ENCODE results near the gene PCDHA5. TPM values are rescaled to one million over a fixed set of nuclear protein-coding genes. Genes with fewer than 3 reads are reported as not detected.
A peak's percentile ranks its signal among the peaks of the same experiment; 100 is the strongest.

The PCDHA5 gene
- total and polyA plus RNA-seq, 2 of the 13 experiments (the other 11 are each of a cell fraction or from before 2014, with no cell fraction given) = not detected

DNA sequence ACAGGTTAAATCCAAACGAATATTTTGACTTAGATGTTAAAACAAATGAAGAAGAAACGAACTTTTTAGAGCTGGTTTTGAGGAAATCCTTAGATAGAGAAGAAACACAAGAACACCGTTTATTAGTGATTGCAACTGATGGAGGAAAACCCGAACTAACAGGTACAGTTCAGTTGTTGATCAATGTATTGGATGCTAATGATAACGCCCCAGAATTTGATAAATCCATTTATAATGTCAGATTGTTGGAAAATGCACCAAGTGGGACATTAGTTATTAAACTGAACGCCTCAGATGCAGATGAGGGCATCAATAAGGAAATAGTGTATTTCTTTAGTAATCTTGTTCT lies 842 bp downstream of the PCDHA5 start:
- peak; percentile 30 for FAIRE-seq
- H3K27ac ChIP-seq (ENCODE audit: extremely low read length, insufficient read depth, low read length) = no peak overlapping the region
- CTCF ChIA-PET (ENCODE audit: low intra/inter-chr PET ratio, low total read pairs) = no interaction called here
- no peak for TF ChIP-seq ZFX (CRISPR knock-in tag; IDR thresholded peaks at IDR 0.05; ENCODE audit: low read depth)
- no peak for TF ChIP-seq ZNF468 (CRISPR knock-in tag; IDR thresholded peaks at IDR 0.05)
- TF ChIP-seq RFX1 (IDR thresholded peaks at IDR 0.05) = no peak
- TF ChIP-seq NBN (conservative IDR thresholded peaks at IDR 0.05) = no peak
- no peak for TF ChIP-seq IKZF1 (IDR thresholded peaks at IDR 0.05)
- TF ChIP-seq, protein P1, sequence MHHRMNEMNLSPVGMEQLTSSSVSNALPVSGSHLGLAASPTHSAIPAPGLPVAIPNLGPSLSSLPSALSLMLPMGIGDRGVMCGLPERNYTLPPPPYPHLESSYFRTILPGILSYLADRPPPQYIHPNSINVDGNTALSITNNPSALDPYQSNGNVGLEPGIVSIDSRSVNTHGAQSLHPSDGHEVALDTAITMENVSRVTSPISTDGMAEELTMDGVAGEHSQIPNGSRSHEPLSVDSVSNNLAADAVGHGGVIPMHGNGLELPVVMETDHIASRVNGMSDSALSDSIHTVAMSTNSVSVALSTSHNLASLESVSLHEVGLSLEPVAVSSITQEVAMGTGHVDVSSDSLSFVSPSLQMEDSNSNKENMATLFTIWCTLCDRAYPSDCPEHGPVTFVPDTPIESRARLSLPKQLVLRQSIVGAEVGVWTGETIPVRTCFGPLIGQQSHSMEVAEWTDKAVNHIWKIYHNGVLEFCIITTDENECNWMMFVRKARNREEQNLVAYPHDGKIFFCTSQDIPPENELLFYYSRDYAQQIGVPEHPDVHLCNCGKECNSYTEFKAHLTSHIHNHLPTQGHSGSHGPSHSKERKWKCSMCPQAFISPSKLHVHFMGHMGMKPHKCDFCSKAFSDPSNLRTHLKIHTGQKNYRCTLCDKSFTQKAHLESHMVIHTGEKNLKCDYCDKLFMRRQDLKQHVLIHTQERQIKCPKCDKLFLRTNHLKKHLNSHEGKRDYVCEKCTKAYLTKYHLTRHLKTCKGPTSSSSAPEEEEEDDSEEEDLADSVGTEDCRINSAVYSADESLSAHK (CRISPR knock-in tag; IDR thresholded peaks at IDR 0.05; ENCODE audit: borderline replicate concordance) = no peak
- TF ChIP-seq, protein P2, sequence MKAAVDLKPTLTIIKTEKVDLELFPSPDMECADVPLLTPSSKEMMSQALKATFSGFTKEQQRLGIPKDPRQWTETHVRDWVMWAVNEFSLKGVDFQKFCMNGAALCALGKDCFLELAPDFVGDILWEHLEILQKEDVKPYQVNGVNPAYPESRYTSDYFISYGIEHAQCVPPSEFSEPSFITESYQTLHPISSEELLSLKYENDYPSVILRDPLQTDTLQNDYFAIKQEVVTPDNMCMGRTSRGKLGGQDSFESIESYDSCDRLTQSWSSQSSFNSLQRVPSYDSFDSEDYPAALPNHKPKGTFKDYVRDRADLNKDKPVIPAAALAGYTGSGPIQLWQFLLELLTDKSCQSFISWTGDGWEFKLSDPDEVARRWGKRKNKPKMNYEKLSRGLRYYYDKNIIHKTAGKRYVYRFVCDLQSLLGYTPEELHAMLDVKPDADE (CRISPR knock-in tag; IDR thresholded peaks at IDR 0.05) = no peak
- TF ChIP-seq, protein P3, sequence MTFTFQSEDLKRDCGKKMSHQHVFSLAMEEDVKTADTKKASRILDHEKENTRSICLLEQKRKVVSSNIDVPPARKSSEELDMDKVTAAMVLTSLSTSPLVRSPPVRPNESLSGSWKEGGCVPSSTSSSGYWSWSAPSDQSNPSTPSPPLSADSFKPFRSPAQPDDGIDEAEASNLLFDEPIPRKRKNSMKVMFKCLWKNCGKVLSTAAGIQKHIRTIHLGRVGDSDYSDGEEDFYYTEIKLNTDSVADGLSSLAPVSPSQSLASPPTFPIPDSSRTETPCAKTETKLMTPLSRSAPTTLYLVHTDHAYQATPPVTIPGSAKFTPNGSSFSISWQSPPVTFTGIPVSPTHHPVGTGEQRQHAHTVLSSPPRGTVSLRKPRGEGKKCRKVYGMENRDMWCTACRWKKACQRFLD (CRISPR knock-in tag; IDR thresholded peaks at IDR 0.05; ENCODE audit: borderline replicate concordance) = no peak
- TF ChIP-seq ZNF776 (CRISPR knock-in tag; IDR thresholded peaks at IDR 0.05) = no peak
- TF ChIP-seq ZNF772 (CRISPR knock-in tag; IDR thresholded peaks at IDR 0.05) = no peak
- TF ChIP-seq ZNF24 (IDR thresholded peaks at IDR 0.05) = no peak
- no peak for TF ChIP-seq GTF3A (CRISPR knock-in tag; conservative IDR thresholded peaks at IDR 0.05)
- TF ChIP-seq MAFF (IDR thresholded peaks at IDR 0.05; ENCODE audit: low read depth, low read length) = no peak
- TF ChIP-seq, protein P4, sequence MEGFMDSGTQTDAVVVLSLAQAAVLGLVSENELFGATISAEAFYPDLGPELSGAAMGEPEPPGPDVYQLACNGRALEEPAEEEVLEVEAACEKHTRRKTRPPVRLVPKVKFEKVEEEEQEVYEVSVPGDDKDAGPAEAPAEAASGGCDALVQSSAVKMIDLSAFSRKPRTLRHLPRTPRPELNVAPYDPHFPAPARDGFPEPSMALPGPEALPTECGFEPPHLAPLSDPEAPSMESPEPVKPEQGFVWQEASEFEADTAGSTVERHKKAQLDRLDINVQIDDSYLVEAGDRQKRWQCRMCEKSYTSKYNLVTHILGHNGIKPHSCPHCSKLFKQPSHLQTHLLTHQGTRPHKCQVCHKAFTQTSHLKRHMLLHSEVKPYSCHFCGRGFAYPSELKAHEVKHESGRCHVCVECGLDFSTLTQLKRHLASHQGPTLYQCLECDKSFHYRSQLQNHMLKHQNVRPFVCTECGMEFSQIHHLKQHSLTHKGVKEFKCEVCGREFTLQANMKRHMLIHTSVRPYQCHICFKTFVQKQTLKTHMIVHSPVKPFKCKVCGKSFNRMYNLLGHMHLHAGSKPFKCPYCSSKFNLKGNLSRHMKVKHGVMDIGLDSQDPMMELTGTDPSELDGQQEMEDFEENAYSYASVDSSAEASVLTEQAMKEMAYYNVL (CRISPR knock-in tag; IDR thresholded peaks at IDR 0.05; ENCODE audit: borderline replicate concordance) = no peak
- no peak for TF ChIP-seq HNRNPLL (IDR thresholded peaks at IDR 0.05; ENCODE audit: low read depth, low read length, poor library complexity, severe bottlenecking)
- TF ChIP-seq RFX5 (IDR thresholded peaks at IDR 0.05; ENCODE audit: low read depth, low read length) = no peak
- no peak for TF ChIP-seq ZNF572 (CRISPR knock-in tag; IDR thresholded peaks at IDR 0.05)
- TF ChIP-seq, protein P5, sequence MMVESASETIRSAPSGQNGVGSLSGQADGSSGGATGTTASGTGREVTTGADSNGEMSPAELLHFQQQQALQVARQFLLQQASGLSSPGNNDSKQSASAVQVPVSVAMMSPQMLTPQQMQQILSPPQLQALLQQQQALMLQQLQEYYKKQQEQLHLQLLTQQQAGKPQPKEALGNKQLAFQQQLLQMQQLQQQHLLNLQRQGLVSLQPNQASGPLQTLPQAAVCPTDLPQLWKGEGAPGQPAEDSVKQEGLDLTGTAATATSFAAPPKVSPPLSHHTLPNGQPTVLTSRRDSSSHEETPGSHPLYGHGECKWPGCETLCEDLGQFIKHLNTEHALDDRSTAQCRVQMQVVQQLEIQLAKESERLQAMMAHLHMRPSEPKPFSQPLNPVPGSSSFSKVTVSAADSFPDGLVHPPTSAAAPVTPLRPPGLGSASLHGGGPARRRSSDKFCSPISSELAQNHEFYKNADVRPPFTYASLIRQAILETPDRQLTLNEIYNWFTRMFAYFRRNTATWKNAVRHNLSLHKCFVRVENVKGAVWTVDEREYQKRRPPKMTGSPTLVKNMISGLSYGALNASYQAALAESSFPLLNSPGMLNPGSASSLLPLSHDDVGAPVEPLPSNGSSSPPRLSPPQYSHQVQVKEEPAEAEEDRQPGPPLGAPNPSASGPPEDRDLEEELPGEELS (CRISPR knock-in tag; IDR thresholded peaks at IDR 0.05) = no peak
- TF ChIP-seq PHB2 (IDR thresholded peaks at IDR 0.05; ENCODE audit: partially characterized antibody) = no peak
- in situ Hi-C loops (cut with HindIII; ENCODE audit: extremely low pct_ligation_motif_present, low pct_unique_long_range_greater_than_20kb) (no loop called here), intact Hi-C loops (cut with micrococcal nuclease; ENCODE audit: unreplicated experiment) (no loop called here)
- DNase-seq (ENCODE audit: low spot score) = no peak
- ATAC-seq = no peak
- no peaks in the 10 kb centered on the region; a peak in 1 of 5 replicates for H3K27me3 ChIP-seq (ENCODE audit: control insufficient read depth in 1 of 2, insufficient read depth in 2 of 2, low read length in 2 of 2)
- H3K9me3 ChIP-seq (ENCODE audit: low read length) = no peaks in the 10 kb centered on the region
- no TSS peak for BruUV-seq (replicated peaks)
- 20% methylated on average over 6 of the region's 6 CpGs for WGBS (ENCODE audit: low lambda C conversion rate)
- no peak overlapping the region for H3K4me3 ChIP-seq (replicated peaks in 1 of 3; ENCODE audit: insufficient read depth in 1 of 3, low read depth in 2 of 3, low read length in 3 of 3)
- no peak overlapping the region for H3K9ac ChIP-seq (ENCODE audit: insufficient read depth, low read depth, low read length)
- no peaks in the 10 kb centered on the region for H4K20me1 ChIP-seq (ENCODE audit: insufficient read depth, low read length)
- H3K36me3 ChIP-seq (replicated peaks in 1 of 2; ENCODE audit: control insufficient read depth in 1 of 2, insufficient read depth in 2 of 2, low read length in 2 of 2) = no peaks in the 10 kb centered on the region
- H3K4me1 ChIP-seq (ENCODE audit: insufficient read depth, low read length) = no peaks in the 10 kb centered on the region
- H3K4me2 ChIP-seq (ENCODE audit: low read depth, low read length) = no peak overlapping the region
- POLR2A ChIA-PET = no interaction called here
- no peak overlapping the region for H2AFZ ChIP-seq (ENCODE audit: low read length)
- H3K79me2 ChIP-seq (ENCODE audit: insufficient read depth, low read length) = no peaks in the 10 kb centered on the region
